Amniotic epithelial cell (primary cell): ENCODE data around the gene HOXA7.

Experiments
- DNase-seq: peaks from one replicate; pipeline ENCODE4 v3.0.0-alpha.2; 2010; ENCODE audit warnings: low read depth

The HOXA7 gene

DNA sequence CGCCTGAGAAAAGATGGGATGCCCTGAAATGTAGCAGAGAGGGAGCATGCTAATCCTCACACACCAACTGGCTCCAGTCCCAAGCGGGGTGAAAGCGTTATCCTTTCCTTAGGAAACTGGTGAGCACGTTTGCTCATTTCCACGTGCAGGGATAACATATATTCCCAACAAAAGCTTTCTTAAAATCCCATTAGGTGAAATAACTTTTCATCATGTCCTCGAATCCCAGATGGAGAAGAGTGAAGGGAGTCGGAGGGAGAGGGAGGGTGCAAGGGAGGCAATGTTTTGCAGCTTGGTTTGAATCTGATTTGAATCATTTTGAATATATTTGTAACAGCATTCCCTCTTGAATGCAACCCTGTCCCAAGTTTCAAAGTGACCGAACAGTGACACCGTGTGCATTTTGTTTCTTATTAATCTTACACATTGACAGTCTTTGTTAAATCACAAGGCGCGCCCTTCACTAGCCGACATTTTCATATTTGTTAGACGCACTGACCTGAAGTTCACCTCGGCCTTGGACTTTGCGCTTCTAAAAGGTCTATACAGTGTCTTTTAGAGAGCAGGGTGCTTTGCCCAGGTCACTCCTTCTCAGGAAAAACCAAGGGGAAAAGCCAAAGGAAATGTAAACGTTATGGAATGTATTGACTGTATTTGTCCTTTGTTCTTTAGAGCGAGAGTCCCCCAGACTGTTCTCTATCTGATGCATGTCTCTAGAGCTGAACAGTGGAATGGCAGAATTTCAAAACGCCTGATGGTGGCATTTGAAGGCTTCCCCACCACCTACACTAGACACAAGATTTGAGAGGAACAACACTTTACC, 22.9 kb downstream of the HOXA7 start:
- no peak for DNase-seq

- DNase-seq: no peak
Measured at GRCh38 chr7:27132978-27133377, 23.5 kb downstream of the HOXA7 start.

DNA sequence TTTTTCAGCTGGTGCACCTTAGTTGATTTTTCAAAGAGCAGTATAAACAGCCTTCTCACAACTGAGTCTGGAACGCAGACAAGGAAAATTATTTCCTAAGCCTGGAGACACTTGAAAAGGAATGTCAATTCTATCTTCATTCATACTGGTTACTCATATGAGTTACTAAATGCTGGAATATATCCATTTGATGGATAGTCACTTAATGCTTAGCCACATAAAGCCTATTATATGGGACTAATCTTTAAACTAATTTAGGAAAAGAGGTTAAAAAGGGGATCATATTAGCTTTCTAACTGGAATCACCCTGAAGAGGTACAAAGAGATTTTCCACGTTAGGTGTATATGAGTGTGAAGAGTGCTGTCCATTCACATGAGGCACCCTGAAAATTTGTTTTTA, 24.3 kb downstream of the HOXA7 start:
- DNase-seq: peak; percentile 40

GRCh38 chr7:27131390-27131819, 25.1 kb downstream of the HOXA7 start:
- DNase-seq: no peak

DNA sequence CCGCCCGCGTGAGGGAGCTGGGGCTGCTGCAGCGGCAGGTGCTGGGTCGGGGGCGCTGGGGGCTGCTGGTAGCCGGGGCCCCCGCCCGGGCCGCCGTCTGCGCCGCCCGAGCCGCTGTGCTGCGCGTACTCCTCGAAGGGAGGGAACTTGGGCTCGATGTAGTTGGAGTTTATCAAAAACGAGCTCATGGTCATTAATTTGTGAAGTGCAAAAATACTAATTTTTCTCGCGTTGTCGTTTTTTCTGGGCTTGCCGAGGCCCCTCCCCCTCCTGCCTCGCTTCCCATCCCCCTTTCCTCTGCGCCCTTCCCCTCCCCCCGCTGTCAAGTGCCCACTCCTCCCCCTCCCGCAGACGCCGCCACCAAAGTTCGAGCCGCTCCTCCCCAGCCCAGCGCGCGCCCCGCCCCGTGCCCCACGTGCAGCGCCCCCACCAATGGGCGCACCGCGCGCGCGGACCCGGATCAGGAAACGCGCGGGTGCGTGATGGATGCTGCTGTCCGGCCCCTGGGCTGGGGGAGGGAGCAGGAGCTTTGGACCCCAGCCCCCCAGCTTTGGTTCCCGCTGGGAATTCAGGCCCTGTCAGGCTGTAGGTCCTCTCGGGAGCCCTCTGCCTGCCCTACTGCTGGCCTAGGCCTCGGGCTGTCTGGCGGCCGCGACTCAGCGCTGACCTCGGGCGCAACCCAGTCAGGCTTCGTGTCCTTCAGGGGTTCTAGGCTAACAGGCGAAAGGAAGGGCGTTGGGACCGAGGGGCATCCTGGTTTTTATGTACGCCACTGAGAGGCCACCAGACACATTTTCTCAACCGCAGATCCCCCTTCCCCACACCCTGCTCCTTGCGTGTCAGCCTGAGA, 25.7 kb downstream of the HOXA7 start, which contains the start of gene HOXA4:
TSS of gene HOXA4 (minus strand) at position 218 of the 850 bp plus-strand sequence. CDS start at position 194, 24 bp downstream.
- peak; percentile 82 for DNase-seq

- peak; percentile 37 for DNase-seq
Measured at GRCh38 chr7:27129729-27130539, 26.5 kb downstream of the HOXA7 start.

- DNase-seq: no peak
Measured at GRCh38 chr7:27128776-27129728, 27.4 kb downstream of the HOXA7 start.

GRCh38 chr7:27128034-27128433, 28.4 kb downstream of the HOXA7 start:
- peak; percentile 60 for DNase-seq

- DNase-seq: no peak
Measured at GRCh38 chr7:27126596-27127327, 29.7 kb downstream of the HOXA7 start.

- DNase-seq: no peak
Measured at GRCh38 chr7:27125986-27126394, 30.5 kb downstream of the HOXA7 start.

DNA sequence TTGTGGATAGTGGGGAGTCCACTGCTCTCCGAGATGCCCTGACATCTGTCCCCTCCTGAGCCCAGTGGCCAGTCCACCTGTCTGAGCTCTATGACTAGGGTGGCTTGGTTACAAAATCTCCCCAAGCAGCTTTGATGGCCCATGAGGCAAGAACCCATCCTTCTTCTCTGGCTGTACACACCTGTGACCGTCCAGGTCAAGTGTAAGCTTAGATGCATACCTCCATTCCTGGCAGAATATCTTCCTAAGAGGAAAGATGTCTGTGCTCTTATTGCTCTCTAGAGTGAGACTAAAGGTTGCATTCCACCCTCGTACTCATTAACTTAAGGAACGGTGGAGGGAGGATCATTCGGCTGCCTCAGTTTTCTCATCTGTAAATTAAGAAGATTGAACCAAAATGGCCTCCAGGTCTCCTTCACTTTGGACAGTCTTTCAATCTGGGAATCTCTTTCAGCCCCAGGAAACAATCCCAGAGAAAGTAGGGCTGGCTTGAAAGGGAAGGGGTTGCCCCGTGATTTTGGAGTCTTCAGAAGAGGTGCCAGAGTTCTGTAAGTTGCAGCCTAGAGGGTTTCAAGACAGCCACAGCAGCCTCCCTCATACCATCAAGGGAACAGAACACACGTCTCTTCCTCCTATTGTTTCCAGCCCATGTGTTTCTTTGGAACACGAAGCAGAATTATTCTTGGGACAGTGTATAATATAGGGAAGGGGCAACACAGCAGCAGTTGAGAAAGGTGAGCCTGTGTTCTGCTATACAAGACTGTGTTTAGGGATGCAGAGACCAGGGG, 31.4 kb downstream of the HOXA7 start:
- DNase-seq: no peak

- peak; percentile 95 for DNase-seq
Measured at GRCh38 chr7:27124096-27124901, 32.2 kb downstream of the HOXA7 start.

DNA sequence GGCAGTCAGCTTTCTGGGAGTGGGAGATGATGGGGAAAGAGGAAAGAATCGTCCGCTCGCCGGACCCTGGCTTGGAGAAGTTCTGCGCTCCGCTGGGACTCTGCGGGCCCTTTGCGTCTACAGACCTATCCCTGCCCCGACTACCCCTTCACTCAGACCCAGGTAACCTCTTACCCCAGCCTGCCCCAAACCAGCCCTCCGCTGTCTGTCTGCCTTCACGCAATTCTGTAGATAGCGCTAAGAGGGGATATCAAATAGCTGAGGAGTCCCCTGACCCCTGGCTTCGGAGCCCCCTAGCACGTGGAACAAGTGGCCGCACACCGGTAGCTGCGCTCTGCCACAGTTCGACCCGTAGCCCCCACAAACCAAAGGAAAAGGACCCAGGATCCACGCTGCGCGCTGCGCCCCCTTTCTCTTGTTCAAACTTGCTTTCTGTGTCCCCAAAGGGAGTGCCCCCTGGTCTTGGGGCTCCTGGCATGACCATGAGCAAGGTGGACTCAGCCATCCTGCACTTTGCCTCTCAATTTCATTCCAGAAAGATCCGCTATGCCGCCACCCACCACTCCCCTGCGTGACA, 32.9 kb downstream of the HOXA7 start:
- no peak for DNase-seq

GRCh38 chr7:27123007-27123476, 33.4 kb downstream of the HOXA7 start:
- DNase-seq: no peak

- no peak for DNase-seq
Measured at GRCh38 chr7:27122077-27122910, 34.2 kb downstream of the HOXA7 start.

DNA sequence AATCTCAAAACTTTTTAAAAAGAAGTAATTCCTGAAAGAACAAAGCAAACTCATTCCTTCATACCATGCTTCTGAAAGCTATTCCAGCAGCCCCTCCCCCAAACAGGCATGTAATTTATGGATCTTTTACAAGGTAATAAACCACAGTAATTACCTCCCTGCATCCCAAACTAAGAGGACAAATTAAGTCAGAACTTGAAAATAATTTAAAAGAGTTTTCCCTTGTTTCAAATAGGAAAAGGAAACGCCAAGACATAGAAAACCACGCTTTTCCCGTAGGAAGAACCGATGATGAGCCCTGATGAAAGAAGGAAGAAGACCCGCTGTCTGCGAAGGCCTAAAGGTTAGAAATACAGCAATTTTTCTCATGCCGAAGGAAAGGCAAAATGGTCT, 34.8 kb downstream of the HOXA7 start:
- no peak for DNase-seq

DNA sequence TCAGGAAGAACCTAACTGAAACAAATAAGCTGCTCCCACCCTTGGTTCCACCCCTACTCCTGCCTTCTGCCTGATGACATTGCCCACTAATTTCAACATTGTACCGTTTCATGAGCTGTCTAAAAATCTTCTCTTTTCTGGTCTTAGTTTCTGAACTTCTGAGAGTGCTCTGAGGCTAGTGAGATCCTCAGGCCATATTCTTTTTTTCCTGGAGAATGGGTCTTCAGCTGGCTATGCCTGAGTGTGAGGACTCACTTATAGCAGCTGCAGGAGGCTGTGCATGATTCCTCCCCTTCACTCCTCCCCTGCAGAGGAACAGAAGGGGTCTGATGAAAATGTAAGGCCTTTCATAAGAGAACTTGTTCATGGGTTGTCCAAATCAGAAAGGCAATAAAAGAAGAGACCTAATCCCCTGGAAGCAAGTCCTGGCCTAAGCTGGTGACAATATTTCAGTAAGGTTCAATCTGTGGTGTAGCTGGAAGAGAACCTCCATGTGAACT, 37.0 kb downstream of the HOXA7 start:
- no peak for DNase-seq
